Stimulated activated memory B cell treated with anti-CD40 and anti-IgM and Interleukin-4, amounts not matched to agents 10 μg/mL and 1 μg/mL and 100 μg/mL, for 72 hours (primary cell): ENCODE data around the gene NBEAL2.
"Not testable (repeated sequence)": the region's sequence is repeated elsewhere in the genome, so short reads cannot be mapped to it uniquely, and the experiment has no call there.

Experiments
- ATAC-seq: fragments of 150-1000 bp; cut with Tn5 transposase; 2 replicates; pipeline ENCODE4 v1.10.0; 2021
- H3K27ac Mint-ChIP-seq: one replicate; pipeline ENCODE4 v1.8.0; 2022; ENCODE audit warnings: mild to moderate bottlenecking, mixed read lengths
- H3K27me3 Mint-ChIP-seq: one replicate; pipeline ENCODE4 v1.8.0; 2022; ENCODE audit warnings: mixed read lengths
- H3K36me3 Mint-ChIP-seq: one replicate; pipeline ENCODE4 v1.8.0; 2022; ENCODE audit warnings: mixed read lengths
- H3K4me1 Mint-ChIP-seq: one replicate; pipeline ENCODE4 v1.8.0; 2022; ENCODE audit warnings: mixed read lengths
- H3K4me3 Mint-ChIP-seq: one replicate; pipeline ENCODE4 v1.8.0; 2022; ENCODE audit warnings: mild to moderate bottlenecking, moderate library complexity, mixed read lengths
- H3K9me3 Mint-ChIP-seq: one replicate; pipeline ENCODE4 v1.8.0; 2022; ENCODE audit warnings: mixed read lengths

Gene NBEAL2

GRCh38 chr3:47014036-47014435 is 34.6 kb downstream of the NBEAL2 start:
- no peak for ATAC-seq
- Mint-ChIP-seq H3K36me3 (peaks cover 16% of the 10 kb centered on the region), H3K4me1 (peaks cover 47% of the 10 kb centered on the region), H3K27ac (peak overlapping the region; percentile 55), H3K4me3 (no peak overlapping the region), H3K27me3 (no peaks in the 10 kb centered on the region), H3K9me3 (no peaks in the 10 kb centered on the region)

DNA sequence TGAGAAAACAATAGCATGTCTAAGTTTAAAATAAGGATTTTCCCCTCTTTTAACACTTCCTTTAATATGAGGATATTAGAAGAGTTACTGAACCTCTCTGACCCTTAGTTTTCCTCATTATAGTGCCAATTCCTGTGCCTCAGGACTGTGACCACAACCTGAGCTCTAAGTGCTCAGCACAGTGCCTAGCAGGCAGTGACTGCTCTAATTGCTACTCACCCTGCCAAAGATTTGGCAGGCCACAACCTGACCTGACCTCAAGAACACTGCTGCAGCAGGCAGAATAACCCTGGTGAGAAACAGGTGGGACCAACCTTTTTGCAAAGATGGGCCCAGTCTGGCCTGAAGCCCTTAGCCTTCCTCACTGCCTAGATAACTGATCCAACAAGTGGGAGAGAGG is 35.7 kb downstream of the NBEAL2 start:
- Mint-ChIP-seq H3K9me3 (no peaks in the 10 kb centered on the region), H3K4me3 (no peak overlapping the region), H3K27ac (no peak overlapping the region), H3K36me3 (peaks cover 21% of the 10 kb centered on the region), H3K4me1 (peaks cover 52% of the 10 kb centered on the region), H3K27me3 (no peaks in the 10 kb centered on the region)
- no peak for ATAC-seq

- H3K4me3 Mint-ChIP-seq: no peak overlapping the region
- peak overlapping the region; percentile 58 for H3K27ac Mint-ChIP-seq
- peaks cover 21% of the 10 kb centered on the region for H3K36me3 Mint-ChIP-seq
- peaks cover 42% of the 10 kb centered on the region for H3K4me1 Mint-ChIP-seq
- H3K27me3 Mint-ChIP-seq: no peaks in the 10 kb centered on the region
- no peak for ATAC-seq
- no peaks in the 10 kb centered on the region for H3K9me3 Mint-ChIP-seq
Measured at GRCh38 chr3:47016086-47016933, 36.8 kb downstream of the NBEAL2 start.

- Mint-ChIP-seq H3K36me3 (peaks cover 21% of the 10 kb centered on the region), H3K9me3 (no peaks in the 10 kb centered on the region), H3K4me1 (peaks cover 41% of the 10 kb centered on the region)
Measured at GRCh38 chr3:47016934-47017435, 37.5 kb downstream of the NBEAL2 start.

GRCh38 chr3:47017504-47018268 is 38.2 kb downstream of the NBEAL2 start:
- H3K4me3 Mint-ChIP-seq: no peak overlapping the region
- peaks cover 41% of the 10 kb centered on the region for H3K4me1 Mint-ChIP-seq
- no peak for ATAC-seq

More at GRCh38 chr3:47016934-47017435, 37.5 kb downstream of the NBEAL2 start:
- peak; percentile 89 for ATAC-seq
- H3K27me3 Mint-ChIP-seq: no peaks in the 10 kb centered on the region
- H3K27ac Mint-ChIP-seq: peak overlapping the region; percentile 58
- peak overlapping the region; percentile 42 for H3K4me3 Mint-ChIP-seq

GRCh38 chr3:47018269-47018611 is 38.8 kb downstream of the NBEAL2 start:
- no peak overlapping the region for H3K4me3 Mint-ChIP-seq
- peaks cover 21% of the 10 kb centered on the region for H3K36me3 Mint-ChIP-seq
- peak overlapping the region; percentile 58 for H3K27ac Mint-ChIP-seq
- peaks cover 41% of the 10 kb centered on the region for H3K4me1 Mint-ChIP-seq
- H3K27me3 Mint-ChIP-seq: no peaks in the 10 kb centered on the region
- no peak for ATAC-seq
- H3K9me3 Mint-ChIP-seq: no peaks in the 10 kb centered on the region

More at GRCh38 chr3:47017504-47018268, 38.2 kb downstream of the NBEAL2 start:
- Mint-ChIP-seq H3K27me3 (no peaks in the 10 kb centered on the region), H3K27ac (peak overlapping the region; percentile 58), H3K36me3 (peaks cover 21% of the 10 kb centered on the region), H3K9me3 (no peaks in the 10 kb centered on the region)

- ATAC-seq: peak; percentile 78
Measured at GRCh38 chr3:47019201-47019600, 39.7 kb downstream of the NBEAL2 start.

DNA sequence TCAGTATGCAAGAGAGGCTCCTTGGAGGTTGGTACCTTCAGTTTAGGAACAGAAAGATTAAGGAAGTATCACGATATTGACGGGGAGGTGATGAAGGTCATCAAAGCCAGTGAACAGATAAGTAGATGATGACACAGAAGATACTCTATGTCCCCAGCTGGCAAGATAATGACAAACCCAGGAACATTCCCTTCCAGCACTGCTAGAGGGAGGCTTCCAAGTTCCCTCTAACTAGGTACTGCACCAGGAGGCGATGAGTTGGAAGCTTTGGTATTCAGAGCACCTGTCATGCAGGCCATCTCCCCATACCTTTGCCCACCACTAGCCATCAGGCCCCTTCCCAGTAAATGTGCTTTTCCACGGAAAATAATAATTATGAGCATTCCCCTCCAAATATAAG is 40.8 kb downstream of the NBEAL2 start:
- H3K36me3 Mint-ChIP-seq: peaks cover 21% of the 10 kb centered on the region
- peaks cover 47% of the 10 kb centered on the region for H3K4me1 Mint-ChIP-seq
- ATAC-seq: no peak
- H3K4me3 Mint-ChIP-seq: no peak overlapping the region
- peak overlapping the region; percentile 43 for H3K27ac Mint-ChIP-seq
- no peaks in the 10 kb centered on the region for H3K27me3 Mint-ChIP-seq
- no peaks in the 10 kb centered on the region for H3K9me3 Mint-ChIP-seq

More at GRCh38 chr3:47019201-47019600, 39.7 kb downstream of the NBEAL2 start:
- no peak overlapping the region for H3K4me3 Mint-ChIP-seq
- peaks cover 41% of the 10 kb centered on the region for H3K4me1 Mint-ChIP-seq
- no peaks in the 10 kb centered on the region for H3K9me3 Mint-ChIP-seq
- H3K36me3 Mint-ChIP-seq: peaks cover 21% of the 10 kb centered on the region
- no peaks in the 10 kb centered on the region for H3K27me3 Mint-ChIP-seq
- H3K27ac Mint-ChIP-seq: peak overlapping the region; percentile 58

DNA sequence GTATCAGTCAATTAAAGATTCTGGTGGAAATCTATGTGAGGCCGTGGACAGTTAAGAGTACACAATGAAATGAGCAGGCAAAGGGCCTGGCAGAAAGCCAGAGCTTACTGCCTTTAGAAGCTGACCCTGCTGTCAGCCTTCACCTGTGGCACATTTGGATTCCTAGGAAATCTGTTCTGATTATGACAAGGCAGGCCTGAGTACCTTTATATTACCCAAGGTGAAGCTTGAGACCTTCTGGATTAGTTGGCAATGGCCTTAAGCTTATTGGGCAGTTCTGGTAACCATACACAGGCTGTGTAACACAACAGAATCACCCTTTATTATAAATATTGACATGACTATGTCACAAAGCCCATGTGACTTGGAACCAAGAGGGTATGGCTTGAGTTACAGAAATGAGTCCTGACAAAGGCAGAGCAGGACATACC is 43.2 kb downstream of the NBEAL2 start:
- Mint-ChIP-seq H3K27me3 (no peaks in the 10 kb centered on the region), H3K9me3 (no peaks in the 10 kb centered on the region), H3K4me3 (no peak overlapping the region), H3K27ac (no peak overlapping the region), H3K36me3 (peaks cover 22% of the 10 kb centered on the region), H3K4me1 (peaks cover 36% of the 10 kb centered on the region)
- no peak for ATAC-seq

GRCh38 chr3:47024932-47025331 is 45.5 kb downstream of the NBEAL2 start:
- Mint-ChIP-seq H3K27me3 (no peaks in the 10 kb centered on the region), H3K4me1 (peaks cover 13% of the 10 kb centered on the region), H3K36me3 (peaks cover 11% of the 10 kb centered on the region), H3K27ac (peak overlapping the region; percentile 5), H3K9me3 (no peaks in the 10 kb centered on the region), H3K4me3 (no peak overlapping the region)
- ATAC-seq: no peak

DNA sequence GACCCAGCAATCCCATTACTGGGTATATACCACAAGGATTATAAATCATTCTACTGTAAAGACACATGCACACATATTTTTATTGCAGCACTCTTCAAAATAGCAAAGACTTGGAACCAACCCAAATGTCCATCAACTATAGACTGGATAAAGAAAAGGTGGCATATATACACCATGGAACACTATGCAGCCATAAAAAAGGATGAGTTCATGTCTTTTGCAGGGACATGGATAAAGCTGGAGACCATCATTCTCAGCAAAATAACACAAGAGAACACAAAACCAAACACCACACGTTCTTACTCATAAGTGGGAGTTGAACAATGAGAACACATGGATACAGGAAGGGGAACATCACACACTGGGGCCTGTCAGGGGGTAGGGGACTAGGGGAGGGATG is 47.0 kb downstream of the NBEAL2 start:
- H3K27ac Mint-ChIP-seq, H3K27me3 Mint-ChIP-seq, ATAC-seq, H3K4me3 Mint-ChIP-seq, H3K9me3 Mint-ChIP-seq: not testable (repeated sequence)
- H3K4me1 Mint-ChIP-seq: peaks cover 19% of the 10 kb centered on the region
- H3K36me3 Mint-ChIP-seq: peaks cover 14% of the 10 kb centered on the region

DNA sequence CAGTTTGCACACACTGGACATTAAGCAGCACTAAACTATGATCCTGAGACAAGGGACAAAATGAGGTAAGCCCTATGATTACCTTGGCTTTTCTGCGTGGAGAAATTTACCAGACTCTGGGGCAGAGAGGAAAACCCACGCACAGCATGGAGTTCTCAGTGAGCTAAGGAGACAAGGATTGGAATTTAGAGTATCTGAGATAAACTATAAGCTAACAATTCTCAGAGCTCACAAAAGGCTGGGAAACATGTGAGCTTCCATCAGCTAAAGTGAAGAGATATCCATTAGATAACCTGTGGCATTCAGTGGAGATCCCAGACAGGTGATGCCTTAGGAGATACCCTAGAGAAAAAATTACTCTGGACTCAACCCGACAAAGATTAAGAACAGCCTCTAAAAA is 48.7 kb downstream of the NBEAL2 start:
- H3K27ac Mint-ChIP-seq: no peak overlapping the region
- H3K36me3 Mint-ChIP-seq: peaks cover 18% of the 10 kb centered on the region
- no peaks in the 10 kb centered on the region for H3K9me3 Mint-ChIP-seq
- H3K4me1 Mint-ChIP-seq: peaks cover 21% of the 10 kb centered on the region
- ATAC-seq: no peak
- no peaks in the 10 kb centered on the region for H3K27me3 Mint-ChIP-seq
- H3K4me3 Mint-ChIP-seq: no peak overlapping the region

DNA sequence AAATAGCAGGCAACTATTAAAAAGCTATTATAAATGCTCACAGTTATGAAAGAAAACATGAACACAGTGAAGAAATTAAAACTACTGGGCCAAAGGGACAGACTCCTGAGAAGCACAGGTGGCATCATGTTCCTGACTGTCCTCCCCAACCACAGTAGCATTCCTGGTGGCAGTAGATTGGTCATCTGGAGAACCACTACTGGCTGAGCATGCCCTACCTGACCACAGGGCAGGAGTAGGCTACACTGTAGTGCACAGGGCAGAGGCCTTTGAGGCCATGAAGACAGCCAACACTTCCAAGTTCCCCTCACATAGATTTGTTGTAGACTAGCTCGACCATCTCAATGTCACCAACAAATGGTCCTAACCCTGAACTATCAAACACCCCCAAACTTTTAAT is 49.2 kb downstream of the NBEAL2 start:
- Mint-ChIP-seq H3K27ac (no peak overlapping the region), H3K4me1 (peaks cover 21% of the 10 kb centered on the region), H3K4me3 (no peak overlapping the region)

DNA sequence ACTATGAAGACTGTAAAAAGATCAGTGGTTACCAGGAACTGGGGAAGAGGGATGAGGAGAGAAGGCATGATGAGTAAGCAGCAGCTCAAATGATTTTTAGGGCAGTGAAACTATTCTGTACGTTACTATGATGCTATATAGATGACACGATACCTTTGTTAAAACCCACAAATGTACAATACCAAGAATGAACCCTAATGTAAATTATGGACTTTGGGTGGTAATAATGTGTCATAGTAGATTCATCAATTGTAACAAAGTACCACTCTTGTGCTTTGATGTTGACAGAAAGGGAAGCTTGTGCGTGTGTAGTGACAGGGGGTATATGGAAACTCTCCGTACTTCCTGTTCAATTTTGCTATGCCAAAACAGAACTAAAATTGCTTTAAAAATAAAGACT is 51.6 kb downstream of the NBEAL2 start:
- peaks cover 37% of the 10 kb centered on the region for H3K36me3 Mint-ChIP-seq
- H3K27me3 Mint-ChIP-seq, H3K9me3 Mint-ChIP-seq, H3K4me3 Mint-ChIP-seq: not testable (repeated sequence)
- ATAC-seq: peak; percentile 41
- peak overlapping the region; percentile 50 for H3K27ac Mint-ChIP-seq
- H3K4me1 Mint-ChIP-seq: peaks cover 11% of the 10 kb centered on the region

More for the DNA sequence above, 49.2 kb downstream of the NBEAL2 start:
- Mint-ChIP-seq H3K36me3 (peaks cover 20% of the 10 kb centered on the region), H3K9me3 (no peaks in the 10 kb centered on the region), H3K27me3 (no peaks in the 10 kb centered on the region)
- ATAC-seq: no peak

DNA sequence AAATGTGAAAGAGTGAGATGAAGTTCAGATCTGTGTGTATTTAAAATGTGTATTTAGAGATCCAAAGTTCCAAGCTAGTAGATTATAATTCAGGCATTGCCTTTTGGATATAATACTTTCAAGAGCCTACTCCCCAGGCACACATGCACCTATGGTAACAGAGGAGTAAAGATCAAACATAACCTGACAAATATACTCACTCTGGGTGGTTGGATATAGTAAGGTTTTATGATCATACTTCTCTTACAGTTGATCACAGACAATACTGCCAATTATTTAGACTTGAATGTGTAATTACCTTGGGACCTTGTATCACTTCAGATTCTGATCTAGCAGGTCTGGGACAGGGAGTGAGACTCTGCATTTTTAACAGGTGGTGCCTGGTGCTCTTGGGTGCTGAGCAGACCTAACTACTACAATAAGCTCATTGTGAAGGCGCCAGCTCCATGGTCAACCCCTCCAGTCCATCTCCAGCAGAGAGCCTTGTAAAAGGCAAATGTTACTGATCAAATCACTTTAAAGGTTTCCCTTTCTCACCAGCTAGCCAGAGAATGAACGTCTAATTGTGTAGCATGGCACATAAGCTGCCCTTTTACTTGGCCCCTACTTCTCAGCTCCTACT is 55.5 kb downstream of the NBEAL2 start:
- Mint-ChIP-seq H3K4me1 (peaks cover 22% of the 10 kb centered on the region), H3K36me3 (peaks cover 57% of the 10 kb centered on the region), H3K4me3 (no peak overlapping the region)

More for the DNA sequence above, 55.5 kb downstream of the NBEAL2 start:
- Mint-ChIP-seq H3K27ac (peak overlapping the region; percentile 22), H3K27me3 (no peaks in the 10 kb centered on the region), H3K9me3 (no peaks in the 10 kb centered on the region)
- no peak for ATAC-seq
